Measurements from ENCODE around the gene NPY2R.

NPY2R gene

DNA sequence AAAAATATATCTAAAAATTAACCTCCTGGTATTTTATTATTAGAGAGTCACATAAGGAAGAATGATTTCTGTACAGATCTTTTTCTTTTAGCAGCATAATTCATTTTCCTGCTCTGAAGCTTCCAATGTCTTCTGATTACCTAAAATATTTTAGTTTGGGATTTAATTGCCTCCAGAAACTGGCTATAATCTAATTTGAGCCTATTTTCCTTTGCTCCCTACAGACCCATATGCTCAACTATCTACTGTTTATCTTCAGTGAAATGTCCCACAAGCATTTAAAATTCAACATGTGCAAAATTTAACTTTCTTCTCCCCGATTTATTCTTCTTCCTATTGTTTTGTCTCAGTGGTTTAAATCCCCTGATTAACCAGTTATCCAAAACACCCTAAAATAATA, 29.1 kb downstream of the NPY2R start:
- Histone ChIP-seq H3K36me3 (ENCODE audit: control insufficient read depth, insufficient read depth, low read length) (no peaks in the 10 kb centered on the region), H3K4me3 (replicated peaks; ENCODE audit: low read depth, low read length) (no peak overlapping the region), H3K27me3 (replicated peaks; ENCODE audit: control insufficient read depth, insufficient read depth, low read length) (no peaks in the 10 kb centered on the region)
- TF ChIP-seq, protein P1, sequence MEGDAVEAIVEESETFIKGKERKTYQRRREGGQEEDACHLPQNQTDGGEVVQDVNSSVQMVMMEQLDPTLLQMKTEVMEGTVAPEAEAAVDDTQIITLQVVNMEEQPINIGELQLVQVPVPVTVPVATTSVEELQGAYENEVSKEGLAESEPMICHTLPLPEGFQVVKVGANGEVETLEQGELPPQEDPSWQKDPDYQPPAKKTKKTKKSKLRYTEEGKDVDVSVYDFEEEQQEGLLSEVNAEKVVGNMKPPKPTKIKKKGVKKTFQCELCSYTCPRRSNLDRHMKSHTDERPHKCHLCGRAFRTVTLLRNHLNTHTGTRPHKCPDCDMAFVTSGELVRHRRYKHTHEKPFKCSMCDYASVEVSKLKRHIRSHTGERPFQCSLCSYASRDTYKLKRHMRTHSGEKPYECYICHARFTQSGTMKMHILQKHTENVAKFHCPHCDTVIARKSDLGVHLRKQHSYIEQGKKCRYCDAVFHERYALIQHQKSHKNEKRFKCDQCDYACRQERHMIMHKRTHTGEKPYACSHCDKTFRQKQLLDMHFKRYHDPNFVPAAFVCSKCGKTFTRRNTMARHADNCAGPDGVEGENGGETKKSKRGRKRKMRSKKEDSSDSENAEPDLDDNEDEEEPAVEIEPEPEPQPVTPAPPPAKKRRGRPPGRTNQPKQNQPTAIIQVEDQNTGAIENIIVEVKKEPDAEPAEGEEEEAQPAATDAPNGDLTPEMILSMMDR (IDR thresholded peaks at IDR 0.05; ENCODE audit: insufficient read depth, low read length, poor library complexity, severe bottlenecking) = no peak
- DNase-seq (ENCODE audit: extremely low read depth, insufficient read length) = no peak

DNA sequence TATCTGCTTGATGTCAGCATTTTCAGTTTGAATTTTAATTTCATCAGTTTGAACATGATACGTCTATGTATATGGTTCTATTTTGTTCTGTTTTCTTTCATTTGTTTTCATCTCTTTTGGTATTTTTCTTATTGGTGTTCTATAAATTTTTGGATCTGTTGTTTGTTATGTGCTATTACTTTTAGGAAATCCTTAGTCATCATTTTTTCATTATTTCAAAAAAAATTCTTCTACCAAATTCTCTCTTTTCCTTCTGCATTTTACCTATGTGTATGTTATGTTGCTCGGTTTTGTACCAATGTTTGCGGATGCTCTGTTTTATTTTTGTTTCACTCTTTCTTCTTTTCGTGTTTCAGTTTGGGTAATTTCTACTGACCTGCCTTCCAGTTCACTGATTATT, 32.8 kb downstream of the NPY2R start:
- H3K4me3 ChIP-seq (replicated peaks; ENCODE audit: low read depth, low read length) = no peak overlapping the region
- no peak for DNase-seq (ENCODE audit: extremely low read depth, insufficient read length)
- no peaks in the 10 kb centered on the region for H3K36me3 ChIP-seq (ENCODE audit: control insufficient read depth, insufficient read depth, low read length)
- TF ChIP-seq, protein P1 (IDR thresholded peaks at IDR 0.05; ENCODE audit: insufficient read depth, low read length, poor library complexity, severe bottlenecking) = no peak
- H3K27me3 ChIP-seq (replicated peaks; ENCODE audit: control insufficient read depth, insufficient read depth, low read length) = no peaks in the 10 kb centered on the region

DNA sequence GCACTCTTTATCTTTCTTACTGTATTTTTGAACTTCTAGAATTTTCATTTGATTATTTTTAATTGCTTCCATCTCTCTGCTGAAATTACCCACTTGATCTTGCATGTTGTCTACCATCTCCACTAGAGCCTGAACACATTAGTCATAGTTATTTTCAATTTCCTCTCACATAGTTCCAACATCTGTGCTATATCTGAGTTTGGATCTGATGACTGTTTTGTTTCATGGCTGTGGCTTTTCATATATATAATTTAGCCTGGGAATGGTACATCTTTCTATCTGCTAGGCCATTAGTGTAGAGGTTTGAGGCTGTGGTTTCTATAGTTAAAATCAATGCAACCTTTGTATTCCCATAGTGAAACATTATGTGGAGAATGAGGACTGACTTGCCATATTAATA, 33.2 kb downstream of the NPY2R start:
- Histone ChIP-seq H3K4me3 (replicated peaks; ENCODE audit: low read depth, low read length) (no peak overlapping the region), H3K27me3 (replicated peaks; ENCODE audit: control insufficient read depth, insufficient read depth, low read length) (no peaks in the 10 kb centered on the region), H3K36me3 (ENCODE audit: control insufficient read depth, insufficient read depth, low read length) (no peaks in the 10 kb centered on the region)
- no peak for DNase-seq (ENCODE audit: extremely low read depth, insufficient read length)
- TF ChIP-seq, protein P1 (IDR thresholded peaks at IDR 0.05; ENCODE audit: insufficient read depth, low read length, poor library complexity, severe bottlenecking) = no peak

DNA sequence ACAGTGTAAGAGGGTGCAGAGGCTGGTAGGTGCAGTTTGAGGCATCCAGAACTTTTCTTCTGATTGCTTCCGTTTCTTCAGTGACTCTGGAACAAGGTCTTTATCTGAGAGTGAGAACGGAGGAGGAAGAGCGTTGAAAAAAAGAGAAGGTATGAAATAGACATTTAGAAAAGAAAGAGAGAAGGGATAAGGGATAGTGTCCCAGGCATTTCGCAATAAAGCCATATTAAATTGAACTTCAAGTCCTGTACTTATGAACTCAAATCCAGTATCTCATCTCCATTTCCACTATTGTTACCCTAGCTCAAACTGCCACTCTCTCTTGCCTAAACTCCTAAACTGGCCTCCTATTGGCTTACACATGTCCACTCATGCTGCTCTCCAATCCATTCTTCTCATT, 36.7 kb downstream of the NPY2R start:
- DNase-seq (ENCODE audit: extremely low read depth, insufficient read length) = no peak
- no peak overlapping the region for H3K4me3 ChIP-seq (replicated peaks; ENCODE audit: low read depth, low read length)
- TF ChIP-seq, protein P1 (IDR thresholded peaks at IDR 0.05; ENCODE audit: insufficient read depth, low read length, poor library complexity, severe bottlenecking) = no peak
- no peaks in the 10 kb centered on the region for H3K27me3 ChIP-seq (replicated peaks; ENCODE audit: control insufficient read depth, insufficient read depth, low read length)
- no peaks in the 10 kb centered on the region for H3K36me3 ChIP-seq (ENCODE audit: control insufficient read depth, insufficient read depth, low read length)

DNA sequence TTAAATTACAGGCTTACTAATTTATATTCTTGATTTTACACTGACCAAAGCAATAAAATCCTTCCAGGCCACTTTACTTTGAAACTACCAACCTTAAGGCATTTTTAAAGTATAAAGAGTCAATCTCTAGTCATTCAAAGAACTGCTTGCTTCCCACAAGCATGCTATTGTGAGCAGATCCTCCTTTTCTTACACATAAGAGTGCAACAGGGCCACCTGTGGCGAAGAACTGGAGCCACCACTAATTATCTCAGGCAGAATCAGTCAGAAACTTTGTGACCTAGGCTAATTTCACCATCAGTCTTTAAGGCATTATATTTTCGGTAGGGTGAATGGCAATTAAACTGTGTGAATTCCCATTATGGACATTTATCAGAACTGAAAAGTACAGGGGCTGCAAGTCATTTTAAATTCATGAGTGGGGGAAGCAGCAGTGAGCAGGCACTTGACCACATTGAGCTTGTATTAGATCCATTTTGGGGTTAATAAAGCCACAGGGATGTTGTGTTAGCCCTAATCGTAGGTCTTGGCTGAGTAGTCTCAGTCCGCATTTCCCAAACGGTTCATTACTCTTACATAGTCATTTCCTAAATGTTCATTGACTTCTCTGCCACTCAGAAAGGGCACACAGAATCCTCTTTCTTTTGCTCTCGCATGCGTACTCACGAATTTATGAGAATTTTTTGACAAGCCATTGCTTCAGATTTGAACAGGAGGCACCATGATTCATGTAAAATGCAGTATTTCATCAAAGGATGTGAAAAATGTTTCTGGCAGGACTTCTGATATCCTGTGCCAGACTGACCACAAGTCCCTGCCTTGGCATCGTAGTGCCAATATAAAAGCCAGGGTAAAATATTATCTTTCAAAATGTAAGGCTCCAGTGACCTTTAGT, 39.8 kb downstream of the NPY2R start:
- Histone ChIP-seq H3K4me3 (replicated peaks; ENCODE audit: low read depth, low read length) (no peak overlapping the region), H3K36me3 (ENCODE audit: control insufficient read depth, insufficient read depth, low read length) (no peaks in the 10 kb centered on the region), H3K27me3 (replicated peaks; ENCODE audit: control insufficient read depth, insufficient read depth, low read length) (no peaks in the 10 kb centered on the region)
- no peak for DNase-seq (ENCODE audit: extremely low read depth, insufficient read length)
- TF ChIP-seq, protein P1 (IDR thresholded peaks at IDR 0.05; ENCODE audit: insufficient read depth, low read length, poor library complexity, severe bottlenecking) = no peak
